Calu3 (cell line): ENCODE results near the gene PHLDB3. TPM values are rescaled to one million over a fixed set of nuclear protein-coding genes. Genes with fewer than 3 reads are reported as not detected.

Experiments
- BruUV-seq: library from RNA; stranded (reverse); fragments of 400-500 nt; replicated peaks from 2 replicates; lab custom pipeline; 2021; lab: Mats Ljungman, UMichigan
- CTCF ChIA-PET: fragments of 300-600 bp; sonication (Branson Sonifier 250); formaldehyde crosslinking; loops from one replicate; lab custom pipeline; 2022; ENCODE audit warnings: antibody characterized with exemption; lab: Charles Lee
- DNase-seq: peaks from one replicate; pipeline ENCODE4 v3.0.0; 2022
- H3K27ac Mint-ChIP-seq: one replicate; pipeline ENCODE4 v1.8.0; 2022; ENCODE audit warnings: mixed read lengths; ENCODE audit not compliant: unreplicated experiment
- H3K27me3 Mint-ChIP-seq: one replicate; pipeline ENCODE4 v1.8.0; 2022; ENCODE audit warnings: mixed read lengths; ENCODE audit not compliant: unreplicated experiment
- H3K36me3 Mint-ChIP-seq: one replicate; pipeline ENCODE4 v1.8.0; 2022; ENCODE audit warnings: mild to moderate bottlenecking, moderate library complexity, mixed read lengths; ENCODE audit not compliant: insufficient read depth, unreplicated experiment
- H3K4me1 Mint-ChIP-seq: one replicate; pipeline ENCODE4 v1.8.0; 2022; ENCODE audit warnings: mild to moderate bottlenecking, low read depth, mixed read lengths; ENCODE audit not compliant: unreplicated experiment
- H3K4me3 Mint-ChIP-seq: one replicate; pipeline ENCODE4 v1.8.0; 2022; ENCODE audit warnings: mild to moderate bottlenecking, low read depth, moderate library complexity, mixed read lengths; ENCODE audit not compliant: unreplicated experiment
- H3K9me3 Mint-ChIP-seq: one replicate; pipeline ENCODE4 v1.8.0; 2022; ENCODE audit warnings: low read depth, mixed read lengths; ENCODE audit not compliant: unreplicated experiment
- CTCF ChIP-seq: fragments of 200-600 bp; IDR thresholded peaks from one replicate; pipeline ENCODE4 v1.8.0; 2022; ENCODE audit warnings: antibody characterized with exemption; ENCODE audit not compliant: unreplicated experiment
- intact Hi-C: fragments of 100-400 bp; cut with micrococcal nuclease; formaldehyde crosslinking; loops from one replicate; pipeline ENCODE4 v1.10.0; 2022; ENCODE audit not compliant: unreplicated experiment
- total RNA-seq: library from RNA; stranded (reverse); gene quantifications from 2 replicates; pipeline ENCODE4 v1.2.3, GENCODE V29; 2022

Gene PHLDB3
- total RNA-seq, 1 experiment from 2014 or later, result 24.7 TPM

- no peak for TF ChIP-seq CTCF
- Mint-ChIP-seq H3K4me1 (peaks cover 49% of the 10 kb centered on the region), H3K36me3 (peaks cover 36% of the 10 kb centered on the region), H3K4me3 (peak overlapping the region; percentile 24), H3K27ac (peak overlapping the region; percentile 80), H3K27me3 (no peaks in the 10 kb centered on the region), H3K9me3 (no peaks in the 10 kb centered on the region)
- BruUV-seq, result no TSS peak
- CTCF ChIA-PET, result interaction anchor here (1.2 kb wide), 1 partner anchor 42 kb away, joined by 3 read pairs; no protein-coding TSS in a partner anchor
- intact Hi-C loops, result no loop called here
- DNase-seq, result no peak
Observed at GRCh38 chr19:43467276-43467675, 37.3 kb downstream of the PHLDB3 start.

GRCh38 chr19:43466793-43467192 is 37.8 kb downstream of the PHLDB3 start:
- no peaks in the 10 kb centered on the region for H3K27me3 Mint-ChIP-seq
- intact Hi-C loops, result no loop called here
- no peaks in the 10 kb centered on the region for H3K9me3 Mint-ChIP-seq
- H3K27ac Mint-ChIP-seq, result peak overlapping the region; percentile 80
- CTCF ChIA-PET, result interaction anchor here (1.2 to 1.4 kb wide), 2 partner anchors 28 to 58 kb away, joined by 3 to 8 read pairs; no protein-coding TSS in a partner anchor
- no peak for TF ChIP-seq CTCF
- no peak for DNase-seq
- peaks cover 36% of the 10 kb centered on the region for H3K36me3 Mint-ChIP-seq
- peak overlapping the region; percentile 24 for H3K4me3 Mint-ChIP-seq
- H3K4me1 Mint-ChIP-seq, result peaks cover 49% of the 10 kb centered on the region
- no TSS peak for BruUV-seq

GRCh38 chr19:43465468-43466120 is 39.0 kb downstream of the PHLDB3 start, which contains the start of gene LYPD3:
Gene LYPD3 (minus strand): TSS chr19:43465608. CDS start chr19:43465571, 37 bp downstream.
- no peaks in the 10 kb centered on the region for H3K27me3 Mint-ChIP-seq
- CTCF ChIA-PET, result interaction anchor here (1.2 to 1.6 kb wide), 5 partner anchors 19 to 60 kb away, joined by 3 to 8 read pairs (median 7); partner anchors contain the start of gene PHLDB3
- peaks cover 36% of the 10 kb centered on the region for H3K36me3 Mint-ChIP-seq
- no TSS peak for BruUV-seq
- peak within 1 kb of the TSS; percentile 75 for H3K4me3 Mint-ChIP-seq
- intact Hi-C loops, result no loop called here
- H3K27ac Mint-ChIP-seq, result peak within 1 kb of the TSS; percentile 79
- peaks cover 49% of the 10 kb centered on the region for H3K4me1 Mint-ChIP-seq
- DNase-seq, result peak; percentile 93
- H3K9me3 Mint-ChIP-seq, result no peaks in the 10 kb centered on the region
- TF ChIP-seq CTCF, result no peak

- DNase-seq, result peak; percentile 75
- Mint-ChIP-seq H3K9me3 (no peaks in the 10 kb centered on the region), H3K27ac (peak overlapping the region; percentile 37), H3K27me3 (no peaks in the 10 kb centered on the region), H3K4me3 (peak overlapping the region; percentile 75), H3K36me3 (peaks cover 36% of the 10 kb centered on the region), H3K4me1 (peaks cover 49% of the 10 kb centered on the region)
- CTCF ChIA-PET, result interaction anchor here (0.9 to 2.0 kb wide), 3 partner anchors 17 to 55 kb away, joined by 8 to 11 read pairs (median 9); partner anchors contain the start of gene PHLDB3
- intact Hi-C loops, result no loop called here
- TF ChIP-seq CTCF, result no peak
- BruUV-seq, result no TSS peak
Observed at GRCh38 chr19:43464134-43464775, 40.3 kb downstream of the PHLDB3 start.
